Measurements from ENCODE around the gene PTPN1. TPM values are rescaled to one million over a fixed set of nuclear protein-coding genes. Genes with fewer than 3 reads are reported as not detected.

Gene PTPN1
- polyA plus RNA-seq, 3 donors: 12.4 to 21.4 (median 19.1) TPM

DNA sequence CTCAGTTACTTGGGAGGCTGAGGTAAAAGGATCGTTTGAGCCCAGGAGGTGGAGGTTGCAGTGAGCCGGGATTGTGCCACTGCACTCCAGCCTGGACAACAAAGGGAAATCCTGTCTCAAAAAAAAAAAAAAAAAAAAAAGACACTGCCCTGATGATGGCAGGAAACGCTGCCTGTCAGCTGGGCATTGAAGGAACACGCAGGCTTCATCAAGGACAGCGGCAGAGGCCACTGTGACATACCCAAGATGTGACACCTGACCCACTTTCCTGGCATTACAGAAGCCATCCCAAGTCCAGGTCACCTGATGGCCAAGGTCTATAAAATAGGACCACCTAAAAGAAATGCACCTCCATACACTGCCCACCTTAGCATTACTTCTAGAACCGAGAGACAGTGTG, 105.2 kb downstream of the PTPN1 start:
- peaks cover 0 to 7% (median 4%) of the 10 kb centered on the region in 3 donors for H3K27me3 Mint-ChIP-seq (ENCODE audit: low read depth in 3 of 3)
- H3K36me3 ChIP-seq (replicated peaks in 1 of 2; ENCODE audit: control insufficient read depth in 1 of 2, insufficient read depth in 2 of 2, low read length in 2 of 2): no peaks in the 10 kb centered on the region
- intact Hi-C loops (cut with micrococcal nuclease): no loop called here
- peaks cover 0 to 6% (median 0%) of the 10 kb centered on the region in 7 donors for H3K9me3 Mint-ChIP-seq
- no peak overlapping the region for H3K4me3 Mint-ChIP-seq
- H3K9me3 ChIP-seq (replicated peaks in 1 of 2; ENCODE audit: control insufficient read depth in 1 of 2, insufficient read depth in 1 of 2, low read length in 2 of 2): no peaks in the 10 kb centered on the region
- H3K4me2 ChIP-seq (replicated peaks; ENCODE audit: extremely low read depth, low read length, poor library complexity, severe bottlenecking): no peak overlapping the region
- no peak overlapping the region for H3K4me3 ChIP-seq (replicated peaks in 1 of 3; ENCODE audit: low read depth in 2 of 3, low read length in 3 of 3)
- no peaks in the 10 kb centered on the region for H3K4me1 ChIP-seq (ENCODE audit: control insufficient read depth in 1 of 2, insufficient read depth in 2 of 2, low read length in 2 of 2)
- 100% methylated on average over 4 of the region's 6 CpGs for WGBS (ENCODE audit: insufficient coverage)
- H3K27ac ChIP-seq (ENCODE audit: low read depth in 1 of 2, low read length in 2 of 2): no peak overlapping the region
- H3K36me3 Mint-ChIP-seq: no peaks in the 10 kb centered on the region
- no peaks in the 10 kb centered on the region for H3K4me1 Mint-ChIP-seq
- no peak for TF ChIP-seq CTCF (IDR thresholded peaks at IDR 0.05)
- H3K9ac ChIP-seq (ENCODE audit: insufficient read depth, low read length, poor library complexity, severe bottlenecking): no peak overlapping the region
- H2AFZ ChIP-seq (ENCODE audit: insufficient read depth, low read depth, low read length, poor library complexity, severe bottlenecking): no peak overlapping the region
- H3K27me3 ChIP-seq (ENCODE audit: control insufficient read depth in 2 of 2, insufficient read depth in 2 of 2, low read length in 2 of 2): no peaks in the 10 kb centered on the region
- H3K27ac Mint-ChIP-seq: no peak overlapping the region
- no peaks in the 10 kb centered on the region for H3K79me2 ChIP-seq (ENCODE audit: insufficient read depth, low read length)
- no peaks in the 10 kb centered on the region for H4K20me1 ChIP-seq (ENCODE audit: insufficient read depth, low read length)
- no peak for DNase-seq

- intact Hi-C loops (cut with micrococcal nuclease): no loop called here
- H3K4me3 Mint-ChIP-seq: no peak overlapping the region
- no peaks in the 10 kb centered on the region for H3K79me2 ChIP-seq (ENCODE audit: insufficient read depth, low read length)
- H3K4me1 ChIP-seq (ENCODE audit: control insufficient read depth in 1 of 2, insufficient read depth in 2 of 2, low read length in 2 of 2): no peaks in the 10 kb centered on the region
- no peaks in the 10 kb centered on the region for H4K20me1 ChIP-seq (ENCODE audit: insufficient read depth, low read length)
- no peak for DNase-seq
- peak overlapping the region in 1 of 7 donors; percentile 19 for H3K27ac Mint-ChIP-seq
- H3K27ac ChIP-seq (ENCODE audit: low read depth in 1 of 2, low read length in 2 of 2): no peak overlapping the region
- no peak overlapping the region for H2AFZ ChIP-seq (ENCODE audit: insufficient read depth, low read depth, low read length, poor library complexity, severe bottlenecking)
- WGBS (ENCODE audit: insufficient coverage): 97% methylated on average over 5 of the region's 5 CpGs
- peaks cover 0 to 6% (median 3%) of the 10 kb centered on the region in 3 donors for H3K27me3 Mint-ChIP-seq (ENCODE audit: low read depth in 3 of 3)
- no peak overlapping the region for H3K9ac ChIP-seq (ENCODE audit: insufficient read depth, low read length, poor library complexity, severe bottlenecking)
- H3K4me3 ChIP-seq (replicated peaks in 1 of 3; ENCODE audit: low read depth in 2 of 3, low read length in 3 of 3): no peak overlapping the region
- peaks cover 7 to 19% (median 9%) of the 10 kb centered on the region in 7 donors for H3K9me3 Mint-ChIP-seq
- no peak overlapping the region for H3K4me2 ChIP-seq (replicated peaks; ENCODE audit: extremely low read depth, low read length, poor library complexity, severe bottlenecking)
- H3K36me3 Mint-ChIP-seq: no peaks in the 10 kb centered on the region
- H3K27me3 ChIP-seq (ENCODE audit: control insufficient read depth in 2 of 2, insufficient read depth in 2 of 2, low read length in 2 of 2): no peaks in the 10 kb centered on the region
- no peaks in the 10 kb centered on the region for H3K36me3 ChIP-seq (replicated peaks in 1 of 2; ENCODE audit: control insufficient read depth in 1 of 2, insufficient read depth in 2 of 2, low read length in 2 of 2)
- TF ChIP-seq CTCF (IDR thresholded peaks at IDR 0.05): no peak
- H3K4me1 Mint-ChIP-seq: no peaks in the 10 kb centered on the region
- H3K9me3 ChIP-seq (replicated peaks in 1 of 2; ENCODE audit: control insufficient read depth in 1 of 2, insufficient read depth in 1 of 2, low read length in 2 of 2): peaks cover 8 to 11% of the 10 kb centered on the region in 2 donors
Observed at GRCh38 chr20:50617022-50617421, 106.8 kb downstream of the PTPN1 start.
